ENCODE data around the gene LDLRAD3.

Gene LDLRAD3

DNA sequence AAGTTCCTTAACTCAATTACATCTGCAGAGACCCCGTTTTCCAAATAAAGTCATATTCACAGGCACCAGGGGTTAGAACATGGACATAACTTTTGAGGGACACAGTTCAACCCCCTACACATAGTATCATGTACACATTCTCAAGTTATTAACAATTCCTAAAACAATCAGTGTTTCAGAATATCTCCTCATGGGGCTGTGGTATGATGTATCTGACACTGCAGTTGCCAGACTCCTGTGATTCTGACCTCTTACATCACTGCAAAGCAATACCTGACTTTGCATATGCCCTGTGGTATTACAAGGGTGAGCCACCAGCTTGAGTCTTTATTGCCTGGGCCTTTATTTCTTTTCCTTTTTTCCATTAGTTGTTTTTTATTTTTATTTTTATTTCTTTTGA, 203.6 kb downstream of the LDLRAD3 start:
- Histone ChIP-seq H3K9ac (ENCODE audit: low read length) (no peak overlapping the region), H3K9me3 (ENCODE audit: insufficient read depth, low read length) (no peaks in the 10 kb centered on the region), H3K27me3 (ENCODE audit: low read depth, low read length) (peaks cover 10% of the 10 kb centered on the region; the same call in 1 of the 2 replicates), H3K4me2 (ENCODE audit: low read length) (no peak overlapping the region), H3K4me3 (ENCODE audit: low read length) (no peak overlapping the region), H3K36me3 (replicated peaks; ENCODE audit: low read depth, low read length) (no peaks in the 10 kb centered on the region), H3K27ac (ENCODE audit: low read length) (no peak overlapping the region), H3K79me2 (ENCODE audit: low read length) (no peaks in the 10 kb centered on the region), H3K4me1 (ENCODE audit: low read length) (peaks cover 13% of the 10 kb centered on the region), H2AFZ (ENCODE audit: low read depth, low read length) (no peak overlapping the region), H4K20me1 (ENCODE audit: insufficient read depth, low read length) (no peaks in the 10 kb centered on the region)
- no peak for TF ChIP-seq EZH2phosphoT487 (IDR thresholded peaks at IDR 0.05; ENCODE audit: low read depth)
- TF ChIP-seq, protein P1, sequence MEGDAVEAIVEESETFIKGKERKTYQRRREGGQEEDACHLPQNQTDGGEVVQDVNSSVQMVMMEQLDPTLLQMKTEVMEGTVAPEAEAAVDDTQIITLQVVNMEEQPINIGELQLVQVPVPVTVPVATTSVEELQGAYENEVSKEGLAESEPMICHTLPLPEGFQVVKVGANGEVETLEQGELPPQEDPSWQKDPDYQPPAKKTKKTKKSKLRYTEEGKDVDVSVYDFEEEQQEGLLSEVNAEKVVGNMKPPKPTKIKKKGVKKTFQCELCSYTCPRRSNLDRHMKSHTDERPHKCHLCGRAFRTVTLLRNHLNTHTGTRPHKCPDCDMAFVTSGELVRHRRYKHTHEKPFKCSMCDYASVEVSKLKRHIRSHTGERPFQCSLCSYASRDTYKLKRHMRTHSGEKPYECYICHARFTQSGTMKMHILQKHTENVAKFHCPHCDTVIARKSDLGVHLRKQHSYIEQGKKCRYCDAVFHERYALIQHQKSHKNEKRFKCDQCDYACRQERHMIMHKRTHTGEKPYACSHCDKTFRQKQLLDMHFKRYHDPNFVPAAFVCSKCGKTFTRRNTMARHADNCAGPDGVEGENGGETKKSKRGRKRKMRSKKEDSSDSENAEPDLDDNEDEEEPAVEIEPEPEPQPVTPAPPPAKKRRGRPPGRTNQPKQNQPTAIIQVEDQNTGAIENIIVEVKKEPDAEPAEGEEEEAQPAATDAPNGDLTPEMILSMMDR (IDR thresholded peaks at IDR 0.05; ENCODE audit: low read depth, low read length), result no peak

DNA sequence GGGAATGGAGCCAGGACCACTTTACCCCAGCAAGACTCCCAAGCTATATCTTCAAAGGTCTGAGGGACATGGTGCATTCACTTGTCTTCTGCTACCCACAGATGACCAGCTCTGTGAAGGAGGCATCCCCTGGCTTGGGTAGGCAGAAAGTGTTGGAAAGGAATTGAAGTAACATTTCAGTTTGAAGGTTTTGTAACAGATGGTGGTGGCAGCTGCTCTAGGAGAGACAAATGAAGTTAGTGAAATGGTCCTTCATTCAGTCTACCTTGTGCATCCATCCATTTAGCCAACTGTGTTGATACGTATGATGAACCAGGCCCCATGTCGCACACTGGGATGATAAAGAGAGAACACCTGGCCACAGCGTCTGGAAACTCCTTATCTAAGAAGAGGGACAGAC, 204.8 kb downstream of the LDLRAD3 start:
- H3K9me3 ChIP-seq (ENCODE audit: insufficient read depth, low read length), result no peaks in the 10 kb centered on the region
- no peaks in the 10 kb centered on the region for H3K79me2 ChIP-seq (ENCODE audit: low read length)
- TF ChIP-seq, protein P1 (IDR thresholded peaks at IDR 0.05; ENCODE audit: low read depth, low read length), result no peak
- no peak for TF ChIP-seq EZH2phosphoT487 (IDR thresholded peaks at IDR 0.05; ENCODE audit: low read depth)
- H3K36me3 ChIP-seq (replicated peaks; ENCODE audit: low read depth, low read length), result no peaks in the 10 kb centered on the region
- no peak overlapping the region for H3K4me2 ChIP-seq (ENCODE audit: low read length)
- no peak overlapping the region for H3K27ac ChIP-seq (ENCODE audit: low read length)
- H4K20me1 ChIP-seq (ENCODE audit: insufficient read depth, low read length), result no peaks in the 10 kb centered on the region
- peaks cover 10% of the 10 kb centered on the region; the same call in 1 of the 2 replicates for H3K27me3 ChIP-seq (ENCODE audit: low read depth, low read length)
- H3K4me1 ChIP-seq (ENCODE audit: low read length), result peaks cover 13% of the 10 kb centered on the region
- no peak overlapping the region for H3K9ac ChIP-seq (ENCODE audit: low read length)
- no peak overlapping the region for H2AFZ ChIP-seq (ENCODE audit: low read depth, low read length)
- H3K4me3 ChIP-seq (ENCODE audit: low read length), result no peak overlapping the region

- no peak overlapping the region for H3K9ac ChIP-seq (ENCODE audit: low read length)
- no peak overlapping the region for H3K27ac ChIP-seq (ENCODE audit: low read length)
- TF ChIP-seq EZH2phosphoT487 (IDR thresholded peaks at IDR 0.05; ENCODE audit: low read depth), result no peak
- TF ChIP-seq, protein P1 (IDR thresholded peaks at IDR 0.05; ENCODE audit: low read depth, low read length), result peak; percentile 79
These were observed 205.8 kb downstream of the LDLRAD3 start for GRCh38 chr11:36149538-36150242.

GRCh38 chr11:36150986-36151385, 207.1 kb downstream of the LDLRAD3 start:
- Histone ChIP-seq H3K9ac (ENCODE audit: low read length) (no peak overlapping the region), H3K79me2 (ENCODE audit: low read length) (no peaks in the 10 kb centered on the region), H4K20me1 (ENCODE audit: insufficient read depth, low read length) (no peaks in the 10 kb centered on the region), H3K9me3 (ENCODE audit: insufficient read depth, low read length) (no peaks in the 10 kb centered on the region), H2AFZ (ENCODE audit: low read depth, low read length) (no peak overlapping the region), H3K36me3 (replicated peaks; ENCODE audit: low read depth, low read length) (no peaks in the 10 kb centered on the region), H3K4me2 (ENCODE audit: low read length) (no peak overlapping the region), H3K4me3 (ENCODE audit: low read length) (no peak overlapping the region), H3K27ac (ENCODE audit: low read length) (no peak overlapping the region), H3K4me1 (ENCODE audit: low read length) (peaks cover 13% of the 10 kb centered on the region), H3K27me3 (ENCODE audit: low read depth, low read length) (peaks cover 10% of the 10 kb centered on the region; the same call in 1 of the 2 replicates)
- no peak for TF ChIP-seq EZH2phosphoT487 (IDR thresholded peaks at IDR 0.05; ENCODE audit: low read depth)
- TF ChIP-seq, protein P1 (IDR thresholded peaks at IDR 0.05; ENCODE audit: low read depth, low read length), result no peak

More at GRCh38 chr11:36149538-36150242, 205.8 kb downstream of the LDLRAD3 start:
- H3K79me2 ChIP-seq (ENCODE audit: low read length), result no peaks in the 10 kb centered on the region
- H4K20me1 ChIP-seq (ENCODE audit: insufficient read depth, low read length), result no peaks in the 10 kb centered on the region
- H3K36me3 ChIP-seq (replicated peaks; ENCODE audit: low read depth, low read length), result no peaks in the 10 kb centered on the region
- H2AFZ ChIP-seq (ENCODE audit: low read depth, low read length), result peak overlapping the region; percentile 83
- H3K27me3 ChIP-seq (ENCODE audit: low read depth, low read length), result peaks cover 10% of the 10 kb centered on the region; the same call in 1 of the 2 replicates
- H3K4me3 ChIP-seq (ENCODE audit: low read length), result peak overlapping the region; percentile 47
- no peaks in the 10 kb centered on the region for H3K9me3 ChIP-seq (ENCODE audit: insufficient read depth, low read length)
- H3K4me2 ChIP-seq (ENCODE audit: low read length), result peak overlapping the region; percentile 66
- H3K4me1 ChIP-seq (ENCODE audit: low read length), result peaks cover 13% of the 10 kb centered on the region
